ENCODE measurements around the gene AKAP11.

DNA sequence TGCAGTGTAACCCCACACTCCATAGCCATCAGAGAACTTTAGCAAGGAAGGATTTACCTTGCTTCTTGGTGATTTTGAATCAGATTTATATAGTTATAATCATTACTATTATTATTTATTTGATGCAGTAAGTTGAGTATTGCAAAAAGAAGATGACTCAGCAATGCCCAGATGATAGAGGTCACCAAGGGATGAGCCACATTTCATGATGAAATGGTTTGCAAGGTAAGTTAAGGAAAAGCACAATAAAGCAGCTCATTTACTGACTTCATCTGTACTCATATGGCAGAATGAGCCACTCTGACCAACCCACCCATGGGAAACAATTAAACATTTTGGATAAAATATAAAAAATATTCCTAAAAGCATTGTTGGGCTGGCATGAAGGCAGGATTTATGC is 59.1 kb downstream of the AKAP11 start:
- TF ChIP-seq, protein P1, sequence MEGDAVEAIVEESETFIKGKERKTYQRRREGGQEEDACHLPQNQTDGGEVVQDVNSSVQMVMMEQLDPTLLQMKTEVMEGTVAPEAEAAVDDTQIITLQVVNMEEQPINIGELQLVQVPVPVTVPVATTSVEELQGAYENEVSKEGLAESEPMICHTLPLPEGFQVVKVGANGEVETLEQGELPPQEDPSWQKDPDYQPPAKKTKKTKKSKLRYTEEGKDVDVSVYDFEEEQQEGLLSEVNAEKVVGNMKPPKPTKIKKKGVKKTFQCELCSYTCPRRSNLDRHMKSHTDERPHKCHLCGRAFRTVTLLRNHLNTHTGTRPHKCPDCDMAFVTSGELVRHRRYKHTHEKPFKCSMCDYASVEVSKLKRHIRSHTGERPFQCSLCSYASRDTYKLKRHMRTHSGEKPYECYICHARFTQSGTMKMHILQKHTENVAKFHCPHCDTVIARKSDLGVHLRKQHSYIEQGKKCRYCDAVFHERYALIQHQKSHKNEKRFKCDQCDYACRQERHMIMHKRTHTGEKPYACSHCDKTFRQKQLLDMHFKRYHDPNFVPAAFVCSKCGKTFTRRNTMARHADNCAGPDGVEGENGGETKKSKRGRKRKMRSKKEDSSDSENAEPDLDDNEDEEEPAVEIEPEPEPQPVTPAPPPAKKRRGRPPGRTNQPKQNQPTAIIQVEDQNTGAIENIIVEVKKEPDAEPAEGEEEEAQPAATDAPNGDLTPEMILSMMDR (conservative IDR thresholded peaks at IDR 0.05 in 1 of 2, IDR thresholded peaks at IDR 0.05 in 1 of 2; ENCODE audit: extremely low read depth in 1 of 2, insufficient read depth in 1 of 2, low read depth in 1 of 2, low read length in 2 of 2): no peak
- no peak for TF ChIP-seq EZH2 (IDR thresholded peaks at IDR 0.05; ENCODE audit: borderline replicate concordance, low read length)

All from mammary epithelial cell (primary cell).